Nephron progenitor cell (in vitro differentiated cells): ENCODE results near the gene KRTAP10-7.

Source experiments
- DNase-seq: peaks from one replicate; pipeline ENCODE4 v3.0.0; 2021
- H3K27ac Mint-ChIP-seq: 2 replicates; pipeline ENCODE4 v1.8.0; 2021; ENCODE audit warnings: mild to moderate bottlenecking, moderate library complexity, mixed read lengths
- H3K27me3 Mint-ChIP-seq: 2 replicates; pipeline ENCODE4 v1.8.0; 2021; ENCODE audit warnings: mild to moderate bottlenecking, low read depth, mixed read lengths; ENCODE audit not compliant: poor library complexity
- H3K36me3 Mint-ChIP-seq: 2 replicates; pipeline ENCODE4 v1.8.0; 2021; ENCODE audit warnings: low read depth, mixed read lengths
- H3K4me1 Mint-ChIP-seq: 2 replicates; pipeline ENCODE4 v1.8.0; 2021; ENCODE audit warnings: mixed read lengths
- H3K4me3 Mint-ChIP-seq: 2 replicates; pipeline ENCODE4 v1.8.0; 2021; ENCODE audit warnings: mild to moderate bottlenecking, moderate library complexity, mixed read lengths
- H3K9me3 Mint-ChIP-seq: 2 replicates; pipeline ENCODE4 v1.8.0; 2021; ENCODE audit warnings: mild to moderate bottlenecking, moderate library complexity, mixed read lengths
- CTCF ChIP-seq: fragments of 200-600 bp; sonication (generic); IDR thresholded peaks from 2 replicates; pipeline ENCODE4 v1.5.0; 2021; ENCODE audit warnings: antibody characterized with exemption

The KRTAP10-7 gene

GRCh38 chr21:44564886-44565598 is 35.4 kb upstream of the KRTAP10-7 start:
- Mint-ChIP-seq H3K36me3 (no peaks in the 10 kb centered on the region), H3K27me3 (peaks cover 23% of the 10 kb centered on the region), H3K4me3 (no peak overlapping the region), H3K4me1 (no peaks in the 10 kb centered on the region), H3K27ac (no peak overlapping the region), H3K9me3 (peaks cover 28% of the 10 kb centered on the region)
- no peak for TF ChIP-seq CTCF
- no peak for DNase-seq

GRCh38 chr21:44566403-44566802 is 34.0 kb upstream of the KRTAP10-7 start:
- peaks cover 29% of the 10 kb centered on the region for H3K27me3 Mint-ChIP-seq
- H3K4me3 Mint-ChIP-seq, result no peak overlapping the region
- H3K36me3 Mint-ChIP-seq, result no peaks in the 10 kb centered on the region
- DNase-seq, result no peak
- no peak overlapping the region for H3K27ac Mint-ChIP-seq
- no peak for TF ChIP-seq CTCF
- H3K9me3 Mint-ChIP-seq, result peaks cover 27% of the 10 kb centered on the region
- H3K4me1 Mint-ChIP-seq, result no peaks in the 10 kb centered on the region

GRCh38 chr21:44567481-44568171 is 32.8 kb upstream of the KRTAP10-7 start:
- no peak for DNase-seq
- Mint-ChIP-seq H3K4me1 (no peaks in the 10 kb centered on the region), H3K4me3 (no peak overlapping the region), H3K9me3 (peaks cover 29% of the 10 kb centered on the region), H3K27ac (no peak overlapping the region), H3K27me3 (peaks cover 26% of the 10 kb centered on the region), H3K36me3 (no peaks in the 10 kb centered on the region)
- no peak for TF ChIP-seq CTCF

- H3K4me1 Mint-ChIP-seq, result no peaks in the 10 kb centered on the region
- no peak for TF ChIP-seq CTCF
- H3K27ac Mint-ChIP-seq, result no peak overlapping the region
- peaks cover 27% of the 10 kb centered on the region for H3K27me3 Mint-ChIP-seq
- no peak for DNase-seq
- H3K4me3 Mint-ChIP-seq, result no peak overlapping the region
- H3K9me3 Mint-ChIP-seq, result peaks cover 35% of the 10 kb centered on the region
- no peaks in the 10 kb centered on the region for H3K36me3 Mint-ChIP-seq
Observed at GRCh38 chr21:44568261-44568660, 32.1 kb upstream of the KRTAP10-7 start.

GRCh38 chr21:44568667-44569556 is 31.5 kb upstream of the KRTAP10-7 start:
- H3K9me3 Mint-ChIP-seq, result peaks cover 35% of the 10 kb centered on the region
- peaks cover 29% of the 10 kb centered on the region for H3K27me3 Mint-ChIP-seq
- no peak for TF ChIP-seq CTCF
- DNase-seq, result no peak
- H3K4me1 Mint-ChIP-seq, result no peaks in the 10 kb centered on the region
- no peak overlapping the region for H3K4me3 Mint-ChIP-seq
- no peak overlapping the region for H3K27ac Mint-ChIP-seq
- H3K36me3 Mint-ChIP-seq, result no peaks in the 10 kb centered on the region
